Activated naive CD4-positive, alpha-beta T cell treated with anti-CD3 and anti-CD28 coated beads, Interleukin-2, amount 10 ng/mL, durations not matched to agents 7 days and 5 days (primary cell): Measurements from ENCODE around the gene OR1L8.
"Not testable (repeated sequence)": the region's sequence is repeated elsewhere in the genome, so short reads cannot be mapped to it uniquely, and the experiment has no call there.

ENCODE experiments used
- CTCF ChIA-PET: fragments of 350-600 bp; sonication (Branson Sonifier 250); formaldehyde crosslinking; loops from one replicate; lab custom pipeline; 2021; ENCODE audit warnings: antibody characterized with exemption; lab: Charles Lee
- DNase-seq: peaks from one replicate; pipeline ENCODE4 v3.0.0-alpha.2; 2020
- H3K27ac Mint-ChIP-seq: one replicate; pipeline ENCODE4 v1.8.0; 2021; ENCODE audit warnings: mild to moderate bottlenecking, moderate library complexity, mixed read lengths
- H3K27me3 Mint-ChIP-seq: one replicate; pipeline ENCODE4 v1.8.0; 2021; ENCODE audit warnings: mild to moderate bottlenecking, mixed read lengths
- H3K36me3 Mint-ChIP-seq: one replicate; pipeline ENCODE4 v1.8.0; 2021; ENCODE audit warnings: mixed read lengths
- H3K4me1 Mint-ChIP-seq: one replicate; pipeline ENCODE4 v1.8.0; 2021; ENCODE audit warnings: mixed read lengths
- H3K4me3 Mint-ChIP-seq: one replicate; pipeline ENCODE4 v1.8.0; 2021; ENCODE audit warnings: mild to moderate bottlenecking, moderate library complexity, mixed read lengths
- H3K9me3 Mint-ChIP-seq: one replicate; pipeline ENCODE4 v1.8.0; 2021; ENCODE audit warnings: mixed read lengths

The OR1L8 gene

GRCh38 chr9:122538757-122539156 is 44.4 kb downstream of the OR1L8 start:
- Mint-ChIP-seq H3K27ac (no peak overlapping the region), H3K9me3 (peaks cover 2% of the 10 kb centered on the region), H3K36me3 (no peaks in the 10 kb centered on the region), H3K27me3 (peaks cover 4% of the 10 kb centered on the region), H3K4me1 (no peaks in the 10 kb centered on the region), H3K4me3 (no peak overlapping the region)
- CTCF ChIA-PET = no interaction called here
- no peak for DNase-seq

DNA sequence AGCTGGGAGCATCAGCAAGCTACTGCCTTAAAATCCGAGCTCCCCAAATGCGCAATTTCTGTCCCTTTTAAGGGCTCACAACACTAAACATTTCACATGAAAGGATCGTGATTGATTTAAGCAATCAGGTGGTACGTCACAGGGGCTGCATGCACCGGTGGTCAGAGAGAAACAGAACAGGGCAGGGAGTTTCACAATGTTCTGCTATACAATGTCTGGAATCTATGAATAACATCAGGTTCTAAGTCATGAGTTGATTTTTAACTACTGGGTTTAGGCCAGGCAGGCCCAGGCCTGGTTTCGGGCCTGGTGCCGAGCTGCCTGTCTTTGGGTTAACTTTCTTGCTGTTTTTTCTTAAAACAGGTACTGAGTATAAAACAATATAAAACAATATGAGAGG is 46.1 kb downstream of the OR1L8 start:
- H3K4me3 Mint-ChIP-seq, H3K4me1 Mint-ChIP-seq, CTCF ChIA-PET, DNase-seq, H3K27ac Mint-ChIP-seq, H3K27me3 Mint-ChIP-seq, H3K36me3 Mint-ChIP-seq, H3K9me3 Mint-ChIP-seq: not testable (repeated sequence)

GRCh38 chr9:122536134-122536533 is 47.0 kb downstream of the OR1L8 start:
- H3K4me1 Mint-ChIP-seq = no peaks in the 10 kb centered on the region
- H3K4me3 Mint-ChIP-seq = no peak overlapping the region
- peaks cover 2% of the 10 kb centered on the region for H3K9me3 Mint-ChIP-seq
- CTCF ChIA-PET = no interaction called here
- H3K27ac Mint-ChIP-seq = no peak overlapping the region
- no peaks in the 10 kb centered on the region for H3K36me3 Mint-ChIP-seq
- no peaks in the 10 kb centered on the region for H3K27me3 Mint-ChIP-seq
- no peak for DNase-seq

DNA sequence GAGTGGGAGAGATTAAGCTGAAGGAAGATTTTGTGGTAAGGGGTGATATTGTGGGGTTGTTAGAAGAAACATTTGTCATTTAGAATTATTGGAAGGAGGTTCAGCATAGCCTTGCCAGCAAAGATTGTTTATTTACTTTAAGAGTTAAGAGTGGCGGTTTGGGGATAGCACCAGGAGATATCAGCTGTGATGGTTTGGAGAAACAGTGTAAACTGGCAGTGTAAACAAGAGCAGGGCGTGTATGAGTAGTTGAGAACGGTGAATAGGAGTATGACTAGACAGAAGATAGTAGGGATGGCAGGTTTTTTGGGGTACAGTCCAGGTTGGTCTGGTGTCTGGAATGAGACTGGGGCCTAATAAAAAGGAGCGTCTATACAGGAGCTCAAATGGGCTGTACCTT is 52.0 kb downstream of the OR1L8 start:
- H3K4me1 Mint-ChIP-seq, H3K9me3 Mint-ChIP-seq, DNase-seq, H3K27ac Mint-ChIP-seq, H3K36me3 Mint-ChIP-seq, H3K4me3 Mint-ChIP-seq, CTCF ChIA-PET, H3K27me3 Mint-ChIP-seq: not testable (repeated sequence)

GRCh38 chr9:122527193-122527592 is 56.0 kb downstream of the OR1L8 start, which contains the start of gene OR1N1:
Gene OR1N1 (minus strand): TSS chr9:122527293. CDS start chr9:122527293, 0 bp downstream.
- Mint-ChIP-seq H3K27me3 (peaks cover 8% of the 10 kb centered on the region), H3K4me1 (no peaks in the 10 kb centered on the region), H3K9me3 (no peaks in the 10 kb centered on the region), H3K36me3 (no peaks in the 10 kb centered on the region), H3K27ac (no peak within 1 kb of the TSS), H3K4me3 (no peak within 1 kb of the TSS)
- CTCF ChIA-PET = no interaction called here
- no peak for DNase-seq

- Mint-ChIP-seq H3K9me3 (no peaks in the 10 kb centered on the region), H3K4me1 (no peaks in the 10 kb centered on the region), H3K36me3 (no peaks in the 10 kb centered on the region), H3K4me3 (no peak overlapping the region), H3K27ac (no peak overlapping the region), H3K27me3 (peaks cover 8% of the 10 kb centered on the region)
- CTCF ChIA-PET = no interaction called here
- no peak for DNase-seq
These were observed 56.6 kb downstream of the OR1L8 start for GRCh38 chr9:122526602-122527001.

DNA sequence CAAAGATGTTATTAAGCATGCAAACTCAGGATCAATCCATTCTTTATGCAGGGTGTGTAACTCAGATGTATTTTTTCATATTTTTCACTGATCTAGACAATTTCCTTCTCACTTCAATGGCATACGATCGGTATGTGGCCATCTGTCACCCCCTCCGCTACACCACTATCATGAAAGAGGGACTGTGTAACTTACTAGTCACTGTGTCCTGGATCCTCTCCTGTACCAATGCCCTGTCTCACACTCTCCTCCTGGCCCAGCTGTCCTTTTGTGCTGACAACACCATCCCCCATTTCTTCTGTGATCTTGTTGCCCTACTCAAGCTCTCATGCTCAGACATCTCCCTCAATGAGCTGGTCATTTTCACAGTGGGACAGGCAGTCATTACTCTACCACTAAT is 63.8 kb downstream of the OR1L8 start:
- Mint-ChIP-seq H3K27ac (no peak overlapping the region), H3K27me3 (no peaks in the 10 kb centered on the region), H3K9me3 (no peaks in the 10 kb centered on the region), H3K4me3 (no peak overlapping the region), H3K4me1 (no peaks in the 10 kb centered on the region), H3K36me3 (no peaks in the 10 kb centered on the region)
- DNase-seq = no peak
- CTCF ChIA-PET = no interaction called here

DNA sequence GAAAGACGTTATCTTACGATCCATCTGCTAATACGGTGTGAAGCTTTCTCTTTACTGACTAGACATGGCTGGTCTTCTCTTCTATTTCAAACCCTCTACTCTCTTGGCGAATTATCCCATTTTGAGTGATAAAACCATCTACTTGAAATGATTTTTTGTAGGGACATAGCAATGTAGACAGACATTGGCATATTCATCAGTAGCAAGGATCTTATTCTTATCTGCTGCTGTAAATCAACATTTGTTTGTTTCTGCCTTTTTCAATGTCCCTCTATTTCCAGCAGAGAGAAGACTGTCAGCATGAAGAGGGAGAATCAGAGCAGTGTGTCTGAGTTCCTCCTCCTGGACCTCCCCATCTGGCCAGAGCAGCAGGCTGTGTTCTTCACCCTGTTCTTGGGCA is 64.3 kb downstream of the OR1L8 start, which contains the start of gene OR1J4:
TSS of gene OR1J4 (plus strand) at position 301 of the 400 bp plus-strand sequence. CDS start at position 301, 0 bp downstream.
- Mint-ChIP-seq H3K27ac (no peak within 1 kb of the TSS), H3K36me3 (no peaks in the 10 kb centered on the region), H3K9me3 (no peaks in the 10 kb centered on the region), H3K27me3 (no peaks in the 10 kb centered on the region), H3K4me3 (no peak within 1 kb of the TSS), H3K4me1 (no peaks in the 10 kb centered on the region)
- CTCF ChIA-PET = no interaction called here
- DNase-seq = no peak

GRCh38 chr9:122518226-122518625 is 65.0 kb downstream of the OR1L8 start:
- Mint-ChIP-seq H3K27ac (no peak overlapping the region), H3K4me3 (no peak overlapping the region), H3K9me3 (no peaks in the 10 kb centered on the region), H3K36me3 (no peaks in the 10 kb centered on the region), H3K27me3 (no peaks in the 10 kb centered on the region), H3K4me1 (no peaks in the 10 kb centered on the region)
- DNase-seq = no peak
- CTCF ChIA-PET = no interaction called here
